ENCODE measurements around the gene KIF4A. TPM values are rescaled to one million over a fixed set of nuclear protein-coding genes. Genes with fewer than 3 reads are reported as not detected.

Gene KIF4A
- total RNA-seq, 1 donor from 2014 or later: 0.75 TPM

- peak overlapping the region; percentile 70 for H3K27ac ChIP-seq
- H3K4me3 ChIP-seq: peak overlapping the region; percentile 66
- TF ChIP-seq CTCF (IDR thresholded peaks at IDR 0.05): no peak
- DNase-seq (peak; percentile 91), ATAC-seq (peak; percentile 95)
- no peaks in the 10 kb centered on the region for H3K9me3 ChIP-seq
- no peaks in the 10 kb centered on the region for H3K4me1 ChIP-seq
- intact Hi-C loops (cut with DNase I): no loop called here
- H3K27me3 ChIP-seq: no peaks in the 10 kb centered on the region
- no peaks in the 10 kb centered on the region for H3K36me3 ChIP-seq
Measured at GRCh38 chrX:70434352-70434866, 144.5 kb downstream of the KIF4A start.

- Histone ChIP-seq H3K27ac (no peak overlapping the region), H3K9me3 (no peaks in the 10 kb centered on the region), H3K4me1 (no peaks in the 10 kb centered on the region), H3K4me3 (peak overlapping the region; percentile 66), H3K27me3 (no peaks in the 10 kb centered on the region), H3K36me3 (no peaks in the 10 kb centered on the region)
- no peak for TF ChIP-seq CTCF (IDR thresholded peaks at IDR 0.05)
- DNase-seq: no peak
- ATAC-seq: no peak
- intact Hi-C loops (cut with DNase I): no loop called here
Measured at GRCh38 chrX:70434914-70435586, 145.1 kb downstream of the KIF4A start.

- Histone ChIP-seq H3K4me1 (no peaks in the 10 kb centered on the region), H3K27ac (no peak overlapping the region), H3K9me3 (no peaks in the 10 kb centered on the region), H3K36me3 (no peaks in the 10 kb centered on the region), H3K4me3 (no peak overlapping the region), H3K27me3 (no peaks in the 10 kb centered on the region)
- ATAC-seq (no peak), DNase-seq (no peak)
- intact Hi-C loops (cut with DNase I): no loop called here
- no peak for TF ChIP-seq CTCF (IDR thresholded peaks at IDR 0.05)
Measured at GRCh38 chrX:70436343-70436742, 146.4 kb downstream of the KIF4A start.

GRCh38 chrX:70437011-70437410 is 147.1 kb downstream of the KIF4A start:
- ATAC-seq: no peak
- H3K27me3 ChIP-seq: no peaks in the 10 kb centered on the region
- H3K36me3 ChIP-seq: no peaks in the 10 kb centered on the region
- no peak for DNase-seq
- no peak overlapping the region for H3K4me3 ChIP-seq
- H3K9me3 ChIP-seq: no peaks in the 10 kb centered on the region
- H3K4me1 ChIP-seq: no peaks in the 10 kb centered on the region
- TF ChIP-seq CTCF (IDR thresholded peaks at IDR 0.05): no peak
- H3K27ac ChIP-seq: no peak overlapping the region
- intact Hi-C loops (cut with DNase I): no loop called here

GRCh38 chrX:70437921-70438665 is 148.2 kb downstream of the KIF4A start:
- H3K27me3 ChIP-seq: no peaks in the 10 kb centered on the region
- intact Hi-C loops (cut with DNase I): no loop called here
- DNase-seq: no peak
- ATAC-seq: no peak
- no peaks in the 10 kb centered on the region for H3K36me3 ChIP-seq
- no peak for TF ChIP-seq CTCF (IDR thresholded peaks at IDR 0.05)
- H3K4me3 ChIP-seq: no peak overlapping the region
- no peak overlapping the region for H3K27ac ChIP-seq
- H3K4me1 ChIP-seq: no peaks in the 10 kb centered on the region
- no peaks in the 10 kb centered on the region for H3K9me3 ChIP-seq

Data from upper lobe of right lung (tissue), 1 donor.